ENCODE measurements around the gene MAL.
"Not testable (repeated sequence)": the region's sequence is repeated elsewhere in the genome, so short reads cannot be mapped to it uniquely, and the experiment has no call there.

MAL gene

DNA sequence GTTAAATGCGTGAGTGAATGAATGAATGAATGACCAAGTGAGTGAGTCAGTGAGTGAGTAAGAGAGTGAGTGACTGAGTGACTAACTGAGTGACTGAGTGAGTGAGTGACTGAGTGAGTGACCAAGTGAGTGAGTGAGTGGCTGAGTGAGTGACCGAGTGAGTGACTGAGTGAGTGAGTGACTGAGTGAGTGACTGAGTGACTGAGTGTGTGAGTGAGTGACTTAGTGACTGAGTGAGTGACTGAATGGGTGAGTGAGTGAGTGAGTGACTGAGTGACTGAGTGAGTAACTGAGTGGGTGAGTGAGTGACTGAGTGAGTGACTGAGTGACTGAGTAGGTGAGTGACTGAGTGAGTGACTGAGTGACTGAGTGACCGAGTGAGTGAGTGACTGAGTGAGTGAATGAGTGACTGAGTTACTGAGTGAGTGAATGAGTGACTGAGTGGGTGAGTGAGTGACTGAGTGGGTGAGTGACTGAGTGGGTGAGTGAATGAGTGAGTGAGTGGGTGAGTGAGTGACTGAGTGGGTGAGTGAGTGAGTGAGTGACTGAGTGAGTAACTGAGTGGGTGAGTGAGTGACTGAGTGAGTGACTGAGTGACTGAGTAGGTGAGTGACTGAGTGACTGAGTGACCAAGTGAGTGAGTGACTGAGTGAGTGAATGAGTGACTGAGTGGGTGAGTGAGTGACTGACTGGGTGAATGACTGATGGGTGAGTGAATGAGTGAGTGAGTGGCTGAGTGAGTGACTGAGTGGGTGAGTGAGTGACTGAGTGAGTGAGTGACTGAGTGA, 11.3 kb downstream of the MAL start:
- DNase-seq = no peak

GRCh38 chr2:95037384-95037839, 11.9 kb downstream of the MAL start:
- DNase-seq = no peak

DNA sequence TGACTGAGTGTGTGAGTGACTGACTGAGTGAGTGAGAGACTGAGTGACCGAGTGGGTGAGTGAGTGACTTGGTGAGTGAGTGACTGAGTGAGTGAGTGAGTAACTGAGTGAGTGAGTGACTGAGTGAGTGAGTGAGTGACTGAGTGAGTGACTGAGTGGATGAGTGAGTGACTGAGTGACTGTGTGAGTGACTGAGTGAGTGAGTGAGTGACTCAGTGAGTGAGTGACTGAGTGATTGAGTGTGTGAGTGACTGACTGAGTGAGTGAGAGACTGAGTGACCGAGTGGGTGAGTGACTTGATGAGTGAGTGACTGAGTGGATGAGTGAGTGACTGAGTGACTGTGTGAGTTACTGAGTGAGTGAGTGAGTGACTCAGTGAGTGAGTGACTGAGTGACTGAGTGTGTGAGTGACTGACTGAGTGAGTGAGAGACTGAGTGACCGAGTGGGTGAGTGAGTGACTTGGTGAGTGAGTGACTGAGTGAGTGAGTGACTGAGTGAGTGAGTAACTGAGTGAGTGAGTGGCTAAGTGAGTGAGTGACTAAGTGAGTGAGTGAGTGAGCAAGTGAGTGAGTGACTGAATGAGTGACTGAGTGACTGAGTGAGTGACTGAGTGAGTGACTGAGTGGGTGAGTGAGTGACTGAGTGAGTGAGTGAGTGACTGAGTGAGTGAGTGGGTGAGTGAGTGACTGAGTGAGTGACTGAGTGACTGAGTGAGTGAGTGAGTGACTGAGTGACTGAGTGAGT, 12.5 kb downstream of the MAL start:
- DNase-seq = not testable (repeated sequence)

- no peak for DNase-seq
Observed at GRCh38 chr2:95038635-95039298, 13.3 kb downstream of the MAL start.

GRCh38 chr2:95039363-95039762, 13.9 kb downstream of the MAL start:
- no peak for DNase-seq

DNA sequence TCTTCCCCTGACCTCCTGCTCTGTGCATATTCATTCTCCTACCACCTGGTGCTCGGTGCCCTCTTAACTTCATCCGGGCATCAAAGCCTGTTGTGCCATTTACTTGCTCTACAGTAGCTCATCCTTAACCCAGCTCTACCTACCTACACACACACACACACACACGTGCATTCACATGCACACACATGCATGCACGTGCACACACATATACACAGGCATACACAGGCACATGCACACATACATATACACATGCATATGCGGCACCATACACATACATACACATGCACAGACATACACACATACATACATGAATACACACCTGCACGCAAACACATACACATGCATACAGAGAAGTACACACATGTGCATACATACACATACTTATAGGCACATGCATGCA, 14.5 kb downstream of the MAL start:
- no peak for DNase-seq

DNA sequence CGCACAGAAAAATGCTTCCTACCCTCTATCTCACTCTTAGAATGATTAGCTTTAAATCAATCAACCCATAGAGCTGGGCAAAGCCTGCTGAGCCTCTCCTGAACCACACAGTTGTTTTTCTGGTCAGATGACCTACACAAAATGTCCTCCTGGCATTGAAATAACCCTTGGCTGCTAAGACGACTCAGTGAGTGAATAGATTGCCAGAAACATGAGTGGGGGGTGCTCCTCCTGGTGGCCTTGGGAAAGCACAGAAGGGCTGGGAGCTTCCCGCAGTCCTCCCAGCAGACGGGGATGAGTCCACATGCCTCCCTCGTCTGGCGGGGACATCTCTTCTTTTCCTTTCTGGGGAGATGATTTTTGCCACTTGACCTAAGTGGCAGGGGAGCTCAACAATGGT, 14.9 kb downstream of the MAL start:
- no peak for DNase-seq

- DNase-seq = no peak
Observed at GRCh38 chr2:95041060-95041823, 15.7 kb downstream of the MAL start.

DNA sequence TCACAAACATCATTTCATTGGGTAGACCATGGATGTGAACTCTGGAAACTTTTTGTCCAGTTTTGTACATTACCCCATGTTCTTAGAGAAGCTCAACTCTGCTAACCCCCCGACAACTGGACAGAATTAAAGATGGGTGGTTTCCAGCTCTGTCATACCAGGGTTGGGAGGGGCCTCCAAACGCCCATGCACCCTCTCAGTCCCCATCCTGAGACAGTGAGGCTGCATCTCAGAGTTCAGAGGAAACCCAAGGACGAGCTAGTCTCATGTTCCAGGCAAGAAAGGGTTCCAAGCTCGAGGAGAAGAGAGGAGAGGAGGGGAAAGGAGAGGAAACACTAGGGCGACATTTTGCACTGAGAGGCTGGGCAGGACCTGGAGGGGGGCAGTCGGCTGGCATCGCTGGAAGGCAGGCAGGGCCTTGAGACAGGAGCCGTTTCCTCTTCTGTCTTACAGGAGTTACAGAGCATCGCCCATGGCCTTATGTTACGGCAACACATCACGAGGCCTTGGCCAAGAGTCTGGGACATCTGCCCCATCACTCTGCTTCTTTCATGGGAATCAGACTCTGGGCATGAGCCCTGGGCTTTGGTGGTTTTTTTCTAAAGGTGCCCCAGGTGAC, 16.4 kb downstream of the MAL start:
- DNase-seq = no peak

DNA sequence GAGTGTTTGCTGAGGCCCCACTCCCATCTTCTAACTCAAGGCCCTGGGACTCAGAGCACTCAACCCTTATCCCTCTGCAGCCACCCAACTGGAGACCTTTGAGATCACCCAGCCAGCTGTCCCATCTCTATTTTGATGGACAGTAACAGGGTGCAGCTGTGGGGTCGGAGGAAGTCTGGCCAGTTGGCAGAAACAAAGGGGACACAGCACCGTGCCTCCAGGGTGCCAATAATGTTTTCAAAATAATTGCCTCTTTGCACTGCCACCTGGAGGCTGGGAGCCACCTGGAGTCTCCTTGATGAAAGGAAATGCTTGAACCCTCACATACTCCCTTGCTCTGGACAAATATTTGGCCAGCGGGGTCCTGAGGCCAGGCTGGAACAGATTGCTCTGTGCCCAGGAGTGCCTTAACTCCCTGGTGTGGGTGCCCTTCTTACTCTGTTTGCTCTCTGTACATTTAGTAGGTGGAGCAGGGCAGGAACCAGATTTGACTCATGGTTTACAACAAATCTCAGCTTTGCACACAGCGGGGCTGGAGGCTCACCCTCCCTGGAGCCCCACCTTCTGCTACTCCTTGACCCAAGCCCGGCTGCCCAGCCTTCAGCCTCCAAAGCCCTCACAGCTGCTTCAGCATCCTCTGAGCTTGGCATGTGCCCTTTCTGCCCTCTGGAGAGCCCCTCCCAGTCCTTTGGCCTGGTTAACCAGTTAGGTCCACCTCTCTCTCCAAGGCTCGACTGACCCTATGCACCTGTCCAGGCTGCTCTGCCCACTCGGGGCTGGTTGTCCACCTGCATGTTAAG, 17.2 kb downstream of the MAL start:
- no peak for DNase-seq

GRCh38 chr2:95043300-95044093, 18.0 kb downstream of the MAL start:
- no peak for DNase-seq

- no peak for DNase-seq
Observed at GRCh38 chr2:95044601-95045000, 19.1 kb downstream of the MAL start.

DNA sequence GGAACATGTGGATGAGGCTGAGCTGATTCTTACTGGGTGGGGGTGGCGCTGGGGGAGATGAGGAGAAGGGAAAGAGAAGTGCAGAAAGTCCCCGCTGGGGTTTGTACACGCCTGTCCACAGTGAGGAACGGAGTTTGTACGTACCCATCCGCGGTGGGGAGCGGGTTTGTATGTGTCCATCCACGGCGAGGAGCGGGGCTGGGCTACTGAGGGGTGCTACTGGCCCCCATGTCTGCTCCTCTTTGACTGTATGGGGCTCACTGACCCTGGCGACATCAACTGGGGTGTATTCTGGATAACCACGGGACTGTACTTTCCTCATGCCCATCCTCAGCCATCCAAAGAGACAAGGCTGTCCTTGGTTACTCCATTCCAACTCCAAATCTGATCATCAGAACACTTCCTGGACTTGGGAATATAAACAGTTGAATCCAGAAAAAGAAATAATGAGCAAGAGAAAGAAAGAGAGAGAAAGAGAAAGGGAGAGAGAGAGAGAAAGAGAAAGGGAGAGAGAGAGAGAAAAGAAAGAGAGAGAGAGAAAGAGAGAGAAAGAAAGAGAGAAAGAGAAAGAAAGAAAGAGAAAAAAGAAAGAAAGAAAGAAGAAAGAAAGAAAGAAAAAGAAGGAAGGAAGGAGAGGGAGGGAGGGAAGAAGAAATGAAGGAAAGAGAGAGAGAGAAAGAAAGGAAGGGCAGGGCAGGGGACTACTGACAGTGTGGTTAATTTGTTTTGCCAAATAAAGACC, 21.0 kb downstream of the MAL start:
- DNase-seq = no peak

- no peak for DNase-seq
Observed at GRCh38 chr2:95047629-95048510, 22.4 kb downstream of the MAL start.

- no peak for DNase-seq
Observed at GRCh38 chr2:95048825-95049682, 23.5 kb downstream of the MAL start.

- DNase-seq = no peak
Observed at GRCh38 chr2:95049683-95049955, 24.1 kb downstream of the MAL start.

DNA sequence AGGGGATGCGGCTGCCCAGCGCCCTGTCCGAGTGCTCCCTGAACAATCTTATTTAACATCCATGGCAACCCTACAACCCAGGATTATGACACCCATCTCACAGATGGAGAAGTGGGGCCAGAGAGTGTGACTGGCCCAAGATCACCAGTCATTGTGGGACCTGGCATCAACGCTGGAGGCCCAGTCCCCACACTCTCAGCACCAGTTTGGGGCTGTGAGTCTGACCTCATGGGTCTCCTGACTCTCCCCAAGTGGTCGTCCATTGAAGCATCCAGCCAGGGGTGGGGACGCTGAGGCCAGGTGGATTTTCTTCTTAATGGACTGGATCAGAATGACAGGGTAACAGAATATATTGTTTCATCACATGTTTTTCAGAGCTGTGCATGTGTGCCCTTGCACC, 24.5 kb downstream of the MAL start:
- DNase-seq = no peak
